ENCODE data around the gene BMP7. TPM values are rescaled to one million over a fixed set of nuclear protein-coding genes. Genes with fewer than 3 reads are reported as not detected.

The BMP7 gene
- total and polyA plus RNA-seq, 11 donors = 0.72 to 12.3 (median 3.7) TPM

DNA sequence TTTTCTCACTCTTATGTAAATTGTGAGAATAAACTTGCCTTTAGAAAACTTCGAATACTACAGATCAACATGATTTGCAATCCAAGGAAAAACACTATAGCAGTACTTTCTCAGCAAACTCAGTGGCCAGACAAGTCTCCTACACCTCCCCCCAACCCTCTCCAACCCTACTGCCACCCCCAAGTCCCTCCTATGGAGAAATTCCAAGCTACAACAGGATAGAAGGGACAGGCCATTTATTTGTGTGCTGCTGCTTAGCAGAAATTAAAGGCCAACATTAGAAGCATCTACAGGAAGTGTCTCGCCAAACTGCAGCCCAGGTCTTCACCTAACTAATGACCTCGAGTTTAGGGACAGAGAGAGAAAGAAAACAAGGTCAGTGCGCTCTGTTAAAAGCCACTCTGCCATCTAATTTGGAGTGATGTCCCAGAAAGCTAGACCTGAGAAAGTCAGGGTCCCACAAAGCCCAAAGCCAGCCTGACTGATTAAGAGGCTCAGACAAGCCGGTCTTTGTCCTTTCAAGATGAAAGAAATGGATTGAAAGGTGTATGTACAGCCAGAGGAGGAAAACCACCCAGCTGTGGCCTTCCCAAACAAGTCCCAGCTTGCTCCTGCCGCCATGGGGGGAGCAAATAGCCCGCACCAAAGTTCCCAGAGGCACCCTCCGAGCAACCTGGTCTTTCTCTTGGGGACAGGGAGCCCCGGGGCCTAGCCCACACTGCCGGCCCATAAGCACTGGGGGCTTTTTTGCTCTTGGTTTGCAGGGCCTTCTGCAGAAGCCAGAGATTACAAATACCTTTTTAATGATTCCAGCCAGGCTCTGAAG is 3.4 kb downstream of the BMP7 start:
- Histone ChIP-seq H3K9me3 (no peaks in the 10 kb centered on the region), H3K36me3 (no peaks in the 10 kb centered on the region), H3K27me3 (peaks cover 25 to 100% (median 60%) of the 10 kb centered on the region in 9 donors), H3K4me1 (peaks cover 0 to 37% (median 0%) of the 10 kb centered on the region in 12 donors), H3K27ac (peak overlapping the region in 1 of 12 donors; percentile 75), H3K4me3 (no peak overlapping the region)
- TF ChIP-seq, protein P1, sequence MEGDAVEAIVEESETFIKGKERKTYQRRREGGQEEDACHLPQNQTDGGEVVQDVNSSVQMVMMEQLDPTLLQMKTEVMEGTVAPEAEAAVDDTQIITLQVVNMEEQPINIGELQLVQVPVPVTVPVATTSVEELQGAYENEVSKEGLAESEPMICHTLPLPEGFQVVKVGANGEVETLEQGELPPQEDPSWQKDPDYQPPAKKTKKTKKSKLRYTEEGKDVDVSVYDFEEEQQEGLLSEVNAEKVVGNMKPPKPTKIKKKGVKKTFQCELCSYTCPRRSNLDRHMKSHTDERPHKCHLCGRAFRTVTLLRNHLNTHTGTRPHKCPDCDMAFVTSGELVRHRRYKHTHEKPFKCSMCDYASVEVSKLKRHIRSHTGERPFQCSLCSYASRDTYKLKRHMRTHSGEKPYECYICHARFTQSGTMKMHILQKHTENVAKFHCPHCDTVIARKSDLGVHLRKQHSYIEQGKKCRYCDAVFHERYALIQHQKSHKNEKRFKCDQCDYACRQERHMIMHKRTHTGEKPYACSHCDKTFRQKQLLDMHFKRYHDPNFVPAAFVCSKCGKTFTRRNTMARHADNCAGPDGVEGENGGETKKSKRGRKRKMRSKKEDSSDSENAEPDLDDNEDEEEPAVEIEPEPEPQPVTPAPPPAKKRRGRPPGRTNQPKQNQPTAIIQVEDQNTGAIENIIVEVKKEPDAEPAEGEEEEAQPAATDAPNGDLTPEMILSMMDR (IDR thresholded peaks at IDR 0.05) = no peak
- no peak for TF ChIP-seq POLR2A (IDR thresholded peaks at IDR 0.05)
- intact Hi-C loops (cut with DNase I) = loop anchor here in 3 of 10 donors (5.0 to 10.0 kb wide), 4 partner anchors 96 to 171 kb away; no protein-coding TSS in a partner anchor
- ATAC-seq (no peak), DNase-seq (no peak)
- WGBS, 4 donors = 45 to 66% (median 51%) methylated on average over 8 to 10 of the region's 10 CpGs

DNA sequence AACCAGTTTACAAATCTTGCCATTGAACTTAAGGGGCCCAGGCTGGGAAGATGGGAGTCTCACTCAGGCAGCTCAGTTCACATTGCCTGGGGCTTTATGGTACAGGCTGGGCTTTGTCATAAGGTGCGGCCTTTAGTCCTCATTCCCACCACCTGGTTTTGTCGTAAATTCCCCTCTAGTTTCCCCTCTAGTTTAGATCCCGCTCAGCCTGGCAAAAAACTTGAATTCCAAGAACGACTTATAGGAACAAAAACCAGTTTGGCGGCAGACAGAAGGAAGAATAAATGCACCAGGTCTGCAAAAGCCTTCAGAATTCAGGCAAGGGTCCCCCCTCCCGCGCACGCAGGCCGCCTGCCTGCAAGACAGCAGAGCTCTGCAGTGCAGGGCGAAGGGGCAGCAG is 4.1 kb downstream of the BMP7 start:
- 57 to 81% (median 68%) methylated on average over 10 of the region's 10 CpGs for WGBS, 4 donors
- TF ChIP-seq POLR2A (IDR thresholded peaks at IDR 0.05) = no peak
- TF ChIP-seq, protein P1 (IDR thresholded peaks at IDR 0.05) = no peak
- no peaks in the 10 kb centered on the region for H3K9me3 ChIP-seq
- H3K27me3 ChIP-seq = peaks cover 25 to 100% (median 60%) of the 10 kb centered on the region in 9 donors
- intact Hi-C loops (cut with DNase I) = loop anchor here in 3 of 10 donors (5.0 to 10.0 kb wide), 4 partner anchors 95 to 170 kb away; no protein-coding TSS in a partner anchor
- DNase-seq (no peak), ATAC-seq (no peak)
- H3K36me3 ChIP-seq = no peaks in the 10 kb centered on the region
- H3K27ac ChIP-seq = peak overlapping the region in 1 of 12 donors; percentile 75
- H3K4me3 ChIP-seq = no peak overlapping the region
- H3K4me1 ChIP-seq = peaks cover 0 to 37% (median 0%) of the 10 kb centered on the region in 12 donors

DNA sequence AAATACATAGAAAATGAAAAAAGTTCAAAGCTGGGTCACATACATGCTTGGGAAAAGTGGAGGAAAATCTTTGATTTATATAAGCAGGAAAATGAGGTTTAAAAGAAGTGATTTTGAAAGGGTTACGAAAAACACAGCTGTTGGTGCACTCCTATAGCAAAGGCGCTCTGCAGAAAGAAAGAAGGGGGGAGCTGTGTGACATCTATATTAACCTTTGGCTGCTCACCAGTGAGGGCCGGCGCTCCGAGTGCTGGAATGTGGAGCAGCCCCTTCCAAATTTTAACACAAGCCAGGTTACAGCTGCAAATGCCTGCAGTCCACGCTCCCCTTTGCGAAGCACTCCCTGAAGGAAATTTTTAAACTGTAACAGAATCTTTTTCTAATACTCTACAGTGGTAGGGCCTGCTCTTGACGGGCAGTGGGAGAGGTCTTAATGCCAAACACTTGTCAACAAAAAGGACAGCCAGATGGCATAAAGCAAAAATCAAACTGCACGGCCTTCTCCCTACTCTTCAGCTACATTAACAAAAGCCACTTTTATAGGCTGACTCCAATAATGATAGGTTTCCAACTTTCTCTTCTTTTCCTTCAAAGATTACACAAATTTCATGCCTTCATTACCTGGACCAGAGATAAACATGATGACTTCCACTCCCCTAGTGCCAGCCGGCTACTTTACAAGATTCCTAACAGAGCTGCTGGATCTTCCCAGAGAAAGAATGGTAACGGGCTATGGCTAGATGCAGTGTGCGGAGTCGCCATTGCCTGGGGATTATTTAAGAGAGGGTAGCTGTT is 4.8 kb downstream of the BMP7 start:
- intact Hi-C loops (cut with DNase I) = loop anchor here in 3 of 10 donors (5.0 to 10.0 kb wide), 4 partner anchors 94 to 169 kb away; no protein-coding TSS in a partner anchor
- Histone ChIP-seq H3K27me3 (peaks cover 25 to 99% (median 59%) of the 10 kb centered on the region in 9 donors), H3K36me3 (no peaks in the 10 kb centered on the region), H3K4me3 (no peak overlapping the region), H3K4me1 (peaks cover 0 to 33% (median 0%) of the 10 kb centered on the region in 12 donors), H3K27ac (peak overlapping the region in 1 of 12 donors; percentile 75), H3K9me3 (no peaks in the 10 kb centered on the region)
- 28 to 44% (median 36%) methylated on average over 13 of the region's 13 CpGs for WGBS, 4 donors
- ATAC-seq = peak in 1 of 4 donors; percentile 35
- TF ChIP-seq, protein P1 (IDR thresholded peaks at IDR 0.05) = no peak
- no peak for TF ChIP-seq POLR2A (IDR thresholded peaks at IDR 0.05)
- DNase-seq = peak in 1 of 5 donors; percentile 45
